HCT116 (cell line): Measurements from ENCODE around the gene TBC1D25. TPM values are rescaled to one million over a fixed set of nuclear protein-coding genes. Genes with fewer than 3 reads are reported as not detected.

Experiments
- ATAC-seq: fragments of 200-7000 bp; cut with Tn5 transposase; 2 replicates; pipeline ENCODE4 v1.9.1; 2020; ENCODE audit warnings: mild to moderate bottlenecking, moderate library complexity
- BruUV-seq: library from RNA; stranded (reverse); fragments of 400-500 nt; replicated peaks from 2 replicates; lab custom pipeline; 2021; lab: Mats Ljungman, UMichigan
- CTCF ChIA-PET: fragments of 300-600 bp; sonication (Branson Sonifier 250); formaldehyde crosslinking; loops from one replicate; lab custom pipeline; 2021; ENCODE audit warnings: antibody characterized with exemption; lab: Charles Lee
- POLR2A ChIA-PET: fragments of 300-600, 350-600 bp; sonication (Branson Sonifier 250); formaldehyde crosslinking; loops from one replicate; lab custom pipeline; 2021; ENCODE audit warnings: antibody characterized with exemption; lab: Charles Lee
- RAD21 ChIA-PET, 2 experiments: fragments of 300-600 bp; sonication (Branson Sonifier 250); formaldehyde crosslinking; loops; one replicate each; lab custom pipeline; 2023; ENCODE audit warnings: low total read pairs in 2 of 2; ENCODE audit not compliant: uncharacterized antibody in 2 of 2, unreplicated experiment in 2 of 2, low non-redundant PET in 1 of 2; lab: Charles Lee
- DNase-seq: peaks from one replicate; pipeline ENCODE4 v3.0.0-alpha.2; 2010; ENCODE audit warnings: low read depth, low spot score
- H2AFZ ChIP-seq: fragments of 200-600 bp; shearing (Covaris generic), sonication (generic); 2 replicates; pipeline ENCODE4 v1.6.1; 2017; ENCODE audit warnings: low read depth, mixed run types, mixed read lengths, antibody characterized with exemption, low read length; ENCODE audit not compliant: poor library complexity, severe bottlenecking
- H3K27ac ChIP-seq: 2 replicates; pipeline ENCODE4 v1.5.1; 2012; ENCODE audit warnings: low read depth, low read length
- H3K27me3 ChIP-seq: fragments of 200-600 bp; sonication (generic); 2 replicates; pipeline ENCODE4 v1.6.1; 2016; ENCODE audit warnings: mixed run types, low read length, mixed read lengths; ENCODE audit not compliant: insufficient read depth
- H3K36me3 ChIP-seq, 2 experiments: fragments of 200-500 bp in 1 of 2; fragments of 200-600 bp in 1 of 2; sonication (Bioruptor generic) in 1 of 2; sonication (generic) in 1 of 2; 2 replicates each; pipeline versions ENCODE4 v1.5.1 to v1.6.1; 2014 to 2016; ENCODE audit warnings: low read length in 2 of 2, inconsistent platforms in 1 of 2, mixed read lengths in 1 of 2, mixed run types in 1 of 2; ENCODE audit not compliant: insufficient read depth in 2 of 2, control insufficient read depth in 1 of 2
- H3K4me1 ChIP-seq, 2 experiments: fragments of 200-600 bp in 1 of 2; sonication (generic) in 1 of 2; 2 replicates each; pipeline versions ENCODE4 v1.5.1 to v1.6.1; 2012 to 2017; ENCODE audit warnings: low read length in 2 of 2, inconsistent platforms in 1 of 2, mild to moderate bottlenecking in 1 of 2, mixed read lengths in 1 of 2, mixed run types in 1 of 2, moderate library complexity in 1 of 2; ENCODE audit not compliant: insufficient read depth in 2 of 2, control insufficient read depth in 1 of 2
- H3K4me2 ChIP-seq: fragments of 200-600 bp; sonication (generic); 2 replicates; pipeline ENCODE4 v1.6.1; 2017; ENCODE audit warnings: mixed run types, low read length, mixed read lengths
- H3K4me3 ChIP-seq, 2 experiments: fragments of 200-600 bp in 1 of 2; sonication (generic) in 1 of 2; replicated peaks in 1 of 2; 2 replicates each; pipeline ENCODE4 v1.5.1; 2011 to 2016; ENCODE audit warnings: low read length in 2 of 2, control low read depth in 1 of 2, low read depth in 1 of 2, mild to moderate bottlenecking in 1 of 2, mixed read lengths in 1 of 2, mixed run types in 1 of 2
- H3K79me2 ChIP-seq: fragments of 200-600 bp; sonication (generic); 2 replicates; pipeline ENCODE4 v1.6.1; 2017; ENCODE audit warnings: mild to moderate bottlenecking, mixed run types, low read length, moderate library complexity, mixed read lengths; ENCODE audit not compliant: insufficient read depth
- H3K9ac ChIP-seq: fragments of 200-600 bp; sonication (generic); 2 replicates; pipeline ENCODE4 v1.6.1; 2016; ENCODE audit warnings: low read length, mixed read lengths
- H3K9me2 ChIP-seq: fragments of 200-600 bp; sonication (generic), shearing (Covaris generic); 2 replicates; pipeline ENCODE4 v1.6.1; 2017; ENCODE audit warnings: mixed run types, mild to moderate bottlenecking, moderate library complexity; ENCODE audit not compliant: insufficient read depth
- H3K9me3 ChIP-seq, 2 experiments: fragments of 200-500 bp in 1 of 2; fragments of 200-600 bp in 1 of 2; sonication (Bioruptor generic) in 1 of 2; sonication (generic) in 1 of 2; 2 replicates each; pipeline ENCODE4 v1.6.1; 2014 to 2017; ENCODE audit warnings: low read length in 2 of 2, mixed read lengths in 2 of 2, inconsistent platforms in 1 of 2, low read depth in 1 of 2, mild to moderate bottlenecking in 1 of 2, mixed run types in 1 of 2, moderate library complexity in 1 of 2; ENCODE audit not compliant: control insufficient read depth in 1 of 2, insufficient read depth in 1 of 2
- H4K20me1 ChIP-seq: fragments of 200-600 bp; sonication (generic), shearing (Covaris generic); 2 replicates; pipeline ENCODE4 v1.6.1; 2017; ENCODE audit warnings: mixed run types, mild to moderate bottlenecking, moderate library complexity; ENCODE audit not compliant: insufficient read depth
- ATF3 ChIP-seq: IDR thresholded peaks from 2 replicates; pipeline ENCODE4 v1.6.1; 2012
- CBX3 ChIP-seq: IDR thresholded peaks from 2 replicates; pipeline ENCODE4 v1.6.1; 2012; ENCODE audit warnings: low read depth
- CEBPB ChIP-seq: IDR thresholded peaks from 2 replicates; pipeline ENCODE4 v1.6.1; 2012; ENCODE audit warnings: low read depth
- CTCF ChIP-seq, 3 experiments: fragments of 200-600 bp in 1 of 3; sonication (generic) in 1 of 3; IDR thresholded peaks in 2 of 3; conservative IDR thresholded peaks in 1 of 3; 2 replicates each; pipeline ENCODE4 v1.5.1; 2012 to 2017; ENCODE audit warnings: low read depth in 2 of 3, low read length in 2 of 3, antibody characterized with exemption in 1 of 3, borderline replicate concordance in 1 of 3, control low read depth in 1 of 3, mild to moderate bottlenecking in 1 of 3, mixed read lengths in 1 of 3, mixed run types in 1 of 3, moderate library complexity in 1 of 3; ENCODE audit not compliant: insufficient read depth in 1 of 3
- EGR1 ChIP-seq: IDR thresholded peaks from 2 replicates; pipeline ENCODE4 v1.6.1; 2012; ENCODE audit warnings: low read depth
- EZH2phosphoT487 ChIP-seq: fragments of 200-600 bp; IDR thresholded peaks from 2 replicates; pipeline ENCODE4 v1.6.1; 2018; ENCODE audit warnings: antibody characterized with exemption, borderline replicate concordance
- FOSL1 ChIP-seq: IDR thresholded peaks from 2 replicates; pipeline ENCODE4 v1.6.1; 2012; ENCODE audit warnings: low read depth
- MAX ChIP-seq: IDR thresholded peaks from 2 replicates; pipeline ENCODE4 v1.6.1; 2012
- POLR2A ChIP-seq: IDR thresholded peaks from 2 replicates; pipeline ENCODE4 v1.7.0; 2011; ENCODE audit warnings: borderline replicate concordance; ENCODE audit not compliant: insufficient read depth, insufficient read length; ENCODE audit errors: extremely low read depth
- RAD21 ChIP-seq: IDR thresholded peaks from 2 replicates; pipeline ENCODE4 v1.6.1; 2012; ENCODE audit warnings: low read depth, mild to moderate bottlenecking
- REST ChIP-seq: IDR thresholded peaks from 2 replicates; pipeline ENCODE4 v1.6.1; 2012; ENCODE audit warnings: low read depth
- SIN3A ChIP-seq: IDR thresholded peaks from 2 replicates; pipeline ENCODE4 v1.6.1; 2012; ENCODE audit warnings: low read depth
- SRF ChIP-seq: IDR thresholded peaks from 2 replicates; pipeline ENCODE4 v1.6.1; 2012; ENCODE audit warnings: low read depth
- YY1 ChIP-seq: IDR thresholded peaks from 2 replicates; pipeline ENCODE4 v1.6.1; 2011; ENCODE audit warnings: low read length, low read depth, moderate library complexity, mild to moderate bottlenecking; ENCODE audit not compliant: insufficient replicate concordance; ENCODE audit errors: extremely low read depth
- ZBTB33 ChIP-seq: IDR thresholded peaks from 2 replicates; pipeline ENCODE4 v1.6.1; 2011; ENCODE audit warnings: mild to moderate bottlenecking, low read length, moderate library complexity; ENCODE audit not compliant: insufficient replicate concordance; ENCODE audit errors: extremely low read depth
- ZFX ChIP-seq: fragments of 450-650 bp; IDR thresholded peaks from 2 replicates; pipeline ENCODE4 v1.6.1; 2017
- intact Hi-C: fragments of 100-400 bp; cut with micrococcal nuclease; formaldehyde crosslinking; loops from 2 replicates; pipeline ENCODE4 v1.10.0; 2022
- total RNA-seq: library from RNA; stranded (reverse); gene quantifications from one replicate; pipeline ENCODE4 v1.2.1, GENCODE V29; 2021; ENCODE audit not compliant: unreplicated experiment

TBC1D25 gene
- total RNA-seq, 1 experiment from 2014 or later: 10.5 TPM

- Histone ChIP-seq H2AFZ (no peak overlapping the region), H4K20me1 (no peaks in the 10 kb centered on the region), H3K4me3 (no peak overlapping the region), H3K9ac (no peak overlapping the region), H3K36me3 (no peaks in the 10 kb centered on the region), H3K9me2 (no peaks in the 10 kb centered on the region), H3K27ac (no peak overlapping the region), H3K9me3 (no peaks in the 10 kb centered on the region), H3K4me2 (no peak overlapping the region), H3K4me1 (peaks cover 6 to 20% of the 10 kb centered on the region in 2 experiments), H3K27me3 (no peaks in the 10 kb centered on the region), H3K79me2 (no peaks in the 10 kb centered on the region)
- no peak for DNase-seq
- intact Hi-C loops: no loop called here
- CTCF ChIA-PET: no interaction called here
- POLR2A ChIA-PET: no interaction called here
- TF ChIP-seq FOSL1: no peak
- TF ChIP-seq ATF3: no peak
- TF ChIP-seq ZBTB33: no peak
- TF ChIP-seq CBX3: no peak
- no peak for TF ChIP-seq SRF
- TF ChIP-seq EZH2phosphoT487: no peak
- TF ChIP-seq YY1: no peak
- no peak for TF ChIP-seq ZFX
- TF ChIP-seq MAX: no peak
- no peak for TF ChIP-seq CTCF (IDR thresholded peaks at IDR 0.05 in 2 of 3, conservative IDR thresholded peaks at IDR 0.05 in 1 of 3; ENCODE audit: borderline replicate concordance in 1 of 3, insufficient read depth in 1 of 3, low read depth in 2 of 3, low read length in 2 of 3)
- TF ChIP-seq CEBPB: no peak
- no peak for TF ChIP-seq SIN3A
- no peak for TF ChIP-seq RAD21
- no peak for TF ChIP-seq REST
- no peak for TF ChIP-seq POLR2A
- TF ChIP-seq EGR1: no peak
- BruUV-seq: no TSS peak
- ATAC-seq: no peak
- RAD21 ChIA-PET: no interaction called here
Observed at GRCh38 chrX:48533165-48533564, 6.3 kb upstream of the TBC1D25 start.
